Measurements from ENCODE around the gene RAD51B. TPM values are rescaled to one million over a fixed set of nuclear protein-coding genes. Genes with fewer than 3 reads are reported as not detected.

Gene RAD51B
- total RNA-seq, 1 donor from 2014 or later, result 3.3 TPM

DNA sequence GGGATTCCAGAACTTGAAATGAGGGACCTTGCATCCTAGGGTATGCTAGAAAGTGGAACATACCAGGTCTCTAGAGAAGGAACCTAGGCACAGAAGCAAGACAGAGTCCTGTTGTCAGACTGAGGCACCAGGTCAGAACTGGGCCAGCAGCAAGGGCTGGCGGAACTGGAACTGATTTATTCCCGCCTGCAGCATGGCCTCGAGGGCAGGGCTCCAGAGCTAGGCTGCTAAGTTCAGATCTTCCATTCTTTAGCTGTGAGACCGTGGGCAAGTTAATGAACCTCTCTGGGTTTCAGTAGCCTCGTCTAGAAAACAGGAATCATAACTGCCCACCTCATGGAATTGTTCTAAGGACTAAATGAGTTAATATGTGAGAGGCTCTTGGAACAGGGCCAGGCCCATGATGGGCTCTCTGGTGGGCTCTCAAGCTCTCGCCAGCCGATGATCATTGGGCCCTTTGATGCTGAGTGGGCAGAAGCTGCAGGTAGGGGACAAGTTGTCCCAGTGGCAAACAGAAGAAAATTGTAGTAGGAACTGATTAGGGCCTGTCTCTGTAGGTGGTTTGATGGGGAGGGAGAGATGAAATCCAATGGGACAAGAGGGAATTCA lies 773.5 kb downstream of the RAD51B start:
- no peak for DNase-seq (ENCODE audit: low spot score)
- ATAC-seq, result no peak

DNA sequence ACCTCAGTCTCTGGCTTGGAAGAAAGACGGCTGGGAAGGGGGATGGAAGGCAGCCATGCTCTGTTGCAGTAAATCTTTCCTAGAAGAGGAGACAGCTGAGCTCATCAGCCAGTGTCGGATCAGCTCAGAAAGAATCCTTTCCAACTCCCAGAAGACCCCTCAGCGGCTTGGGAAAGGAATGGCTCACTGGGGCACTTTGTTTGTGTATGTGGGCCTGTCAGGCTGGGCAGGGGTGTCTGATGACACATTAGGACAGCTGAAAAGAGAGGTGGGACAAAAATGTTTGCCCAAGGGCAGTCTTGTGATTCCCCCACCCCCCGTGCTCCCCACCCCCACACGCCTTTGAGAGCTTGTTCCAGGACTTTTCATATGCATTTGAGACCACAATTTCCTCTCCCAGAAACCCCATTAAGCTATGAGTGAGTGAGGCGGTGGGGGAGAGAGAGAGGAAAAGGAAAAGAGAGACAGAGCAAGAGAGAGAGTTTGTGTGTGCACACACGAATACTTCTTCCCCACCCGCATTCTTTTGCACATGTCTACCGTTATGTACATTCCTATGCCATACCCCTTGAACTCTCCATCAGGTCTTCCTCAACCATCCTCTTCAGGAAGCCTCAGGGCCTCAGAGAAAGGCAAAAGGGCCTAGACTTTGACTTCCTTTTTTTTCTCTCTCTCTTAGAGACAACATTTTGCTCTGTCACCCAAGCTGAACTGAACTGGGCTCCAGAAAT lies 774.4 kb downstream of the RAD51B start:
- ATAC-seq (no peak), DNase-seq (ENCODE audit: low spot score) (peak; percentile 35)

DNA sequence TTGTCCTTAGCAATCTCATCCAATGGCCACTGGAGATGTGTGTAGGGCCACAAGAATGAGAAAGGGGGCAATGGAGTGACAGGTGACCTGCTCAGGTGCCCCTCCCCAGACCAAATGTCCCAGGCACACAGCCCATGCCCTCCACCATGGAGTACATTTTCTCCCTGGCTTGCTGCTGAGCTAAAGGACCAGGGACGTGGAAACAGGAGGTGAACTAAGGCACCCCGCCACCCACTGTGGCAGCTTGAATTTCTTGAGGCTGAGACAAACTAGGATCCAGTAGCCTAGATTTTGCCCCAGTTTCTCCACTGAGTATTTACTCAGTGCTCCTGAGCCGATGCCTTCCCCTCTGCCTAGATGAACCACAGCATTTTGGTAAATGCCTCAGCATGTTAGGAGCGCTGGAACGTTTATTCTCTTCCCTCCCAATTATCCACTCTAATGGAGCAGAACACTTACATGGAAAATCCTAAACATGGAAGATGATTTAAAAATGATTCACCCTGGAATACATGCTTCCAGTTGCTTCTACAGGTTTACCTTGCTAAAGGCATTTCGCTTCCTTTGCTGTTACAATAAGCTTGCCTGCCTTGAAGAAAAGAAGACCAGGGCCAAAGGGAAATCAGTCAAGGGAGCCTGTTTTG lies 775.3 kb downstream of the RAD51B start:
- no peak for DNase-seq (ENCODE audit: low spot score)
- no peak for ATAC-seq

DNA sequence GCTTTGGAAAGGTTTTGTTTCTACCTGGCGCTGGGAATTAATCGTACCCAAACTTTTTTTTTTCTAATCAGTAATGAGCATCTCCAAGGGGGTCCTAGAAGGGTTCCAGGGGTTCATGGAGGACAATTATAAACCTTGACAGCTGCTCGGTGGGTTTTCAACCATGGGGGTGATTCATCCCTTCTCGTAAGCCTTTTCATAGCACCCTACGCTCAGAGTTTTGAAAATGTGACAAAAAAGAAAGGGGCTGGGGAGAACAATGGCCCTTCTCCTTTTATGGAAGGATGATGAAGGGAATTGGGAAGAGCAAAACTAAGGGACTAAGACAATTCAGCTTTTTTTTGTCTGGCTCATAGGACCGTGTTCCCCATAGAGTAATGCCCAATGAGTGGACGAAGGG lies 776.6 kb downstream of the RAD51B start:
- ATAC-seq (no peak), DNase-seq (ENCODE audit: low spot score) (no peak)

DNA sequence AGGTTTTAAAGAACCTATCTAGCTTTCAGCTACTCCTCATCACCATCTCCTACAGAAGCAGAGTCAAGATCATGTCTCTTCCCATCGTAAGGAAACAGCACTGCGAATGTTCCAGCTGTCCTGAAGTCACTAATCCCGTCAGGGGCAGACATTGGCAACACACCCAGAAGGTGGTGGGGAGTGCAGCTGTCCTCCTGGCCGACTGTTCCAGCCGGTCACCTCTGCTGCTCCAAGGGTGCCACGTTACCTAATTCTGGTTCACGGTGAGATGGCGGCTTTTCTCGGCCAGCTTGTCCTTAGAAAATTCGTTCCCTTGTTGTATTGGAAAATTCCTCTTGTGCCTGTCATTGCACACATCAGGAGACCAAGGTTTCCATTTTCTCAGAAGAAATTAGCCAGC lies 777.1 kb downstream of the RAD51B start:
- ATAC-seq (no peak), DNase-seq (ENCODE audit: low spot score) (no peak)

DNA sequence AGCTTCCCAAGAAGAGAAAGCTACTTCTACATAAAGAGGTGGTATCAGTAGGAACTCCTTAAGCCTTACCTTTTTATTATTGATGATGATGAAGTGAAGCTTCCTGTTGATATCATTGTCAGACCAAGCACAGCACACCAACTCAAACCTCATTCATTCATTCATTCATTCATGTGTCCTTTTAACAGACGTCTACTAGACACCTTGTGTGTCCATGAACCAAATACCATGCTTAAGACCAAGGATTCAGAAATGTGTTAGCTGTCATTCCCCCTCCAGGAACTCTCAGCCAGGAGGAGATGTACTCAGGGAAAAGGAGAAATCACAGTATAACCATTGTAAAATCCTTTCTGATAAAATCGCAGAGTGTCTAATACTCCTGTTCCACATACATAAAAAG lies 778.5 kb downstream of the RAD51B start:
- DNase-seq (ENCODE audit: low spot score) (no peak), ATAC-seq (no peak)

- ATAC-seq (peak; percentile 62), DNase-seq (ENCODE audit: low spot score) (peak; percentile 57)
These were observed 779.3 kb downstream of the RAD51B start for GRCh38 chr14:68598621-68599447.

DNA sequence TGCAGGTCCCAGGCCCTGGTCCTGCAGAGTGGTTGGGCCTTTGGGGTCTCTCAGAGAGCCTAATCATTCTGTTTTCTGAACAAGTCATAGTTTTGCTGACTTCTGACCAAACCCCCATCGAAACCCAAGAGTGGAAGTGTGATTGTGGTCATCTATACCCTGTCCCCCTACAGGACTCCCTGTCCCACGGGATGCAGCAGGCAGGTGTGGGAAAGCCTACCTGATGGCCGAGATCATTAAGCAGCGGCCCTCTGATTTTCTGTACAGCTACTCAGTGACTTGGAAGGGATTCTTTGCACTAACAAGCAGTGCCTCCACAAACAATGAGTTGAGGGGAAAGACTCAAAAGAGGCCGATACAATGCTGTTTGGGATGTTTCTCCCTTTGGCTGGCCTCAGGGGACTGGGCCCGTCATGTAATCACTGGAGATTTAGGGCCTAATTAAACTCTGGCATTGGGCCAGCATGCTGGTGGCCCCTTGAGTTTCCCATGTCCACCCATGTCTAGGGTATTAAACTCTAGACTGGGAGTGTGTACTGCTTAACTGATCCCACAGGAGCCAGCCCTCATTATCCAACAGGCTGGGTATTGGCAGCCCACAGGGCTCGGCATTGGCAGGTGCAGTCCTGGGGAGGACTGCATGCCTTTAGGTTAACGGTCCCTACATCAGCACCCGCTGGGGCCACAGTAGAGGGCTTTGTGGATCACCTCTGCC lies 780.5 kb downstream of the RAD51B start:
- DNase-seq (ENCODE audit: low spot score), result no peak
- no peak for ATAC-seq

GRCh38 chr14:68602507-68602906 lies 782.9 kb downstream of the RAD51B start:
- DNase-seq (ENCODE audit: low spot score) (no peak), ATAC-seq (no peak)

DNA sequence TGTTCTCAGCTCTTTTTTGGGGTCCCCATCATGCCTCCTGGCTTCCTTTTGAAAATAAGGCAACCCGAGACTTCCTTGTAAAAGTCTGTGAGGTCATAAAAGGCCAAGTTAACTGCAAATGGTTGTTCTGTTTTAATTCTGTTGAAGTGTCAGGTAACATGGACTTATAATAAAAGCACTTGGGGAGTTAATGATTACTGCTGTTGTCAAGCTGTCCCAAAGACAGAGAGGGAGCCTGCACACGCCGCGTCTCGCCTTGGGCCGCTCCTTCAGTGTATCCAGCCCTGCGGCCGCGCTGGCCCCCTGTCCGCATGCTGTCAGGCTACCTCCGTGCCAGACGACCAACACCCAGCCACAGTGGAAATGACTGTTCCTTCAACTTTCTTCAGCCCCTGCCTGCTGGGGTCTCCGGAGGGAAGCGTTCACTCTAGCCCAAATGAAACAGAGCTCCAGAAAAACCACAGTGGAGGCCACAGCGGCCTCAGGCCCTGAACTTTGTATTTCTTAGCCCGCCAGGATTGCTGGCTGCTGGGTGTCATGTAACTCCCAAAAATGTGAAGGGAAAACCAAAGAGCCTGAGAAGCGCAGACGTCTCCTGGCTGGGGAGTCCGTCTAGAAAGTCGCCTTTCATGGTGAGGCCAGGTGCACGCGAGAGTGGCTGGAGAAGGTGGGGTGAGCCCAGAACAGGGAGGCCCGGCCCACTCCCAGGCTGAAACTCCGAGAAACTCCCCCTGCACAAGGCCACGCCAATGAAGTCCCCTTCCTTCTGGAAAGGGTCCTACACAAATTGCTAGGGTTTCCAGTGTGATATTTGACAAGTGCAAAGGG lies 784.2 kb downstream of the RAD51B start:
- DNase-seq (ENCODE audit: low spot score) (no peak), ATAC-seq (no peak)

GRCh38 chr14:68604361-68604730 lies 784.8 kb downstream of the RAD51B start:
- DNase-seq (ENCODE audit: low spot score), result peak; percentile 44
- no peak for ATAC-seq

DNA sequence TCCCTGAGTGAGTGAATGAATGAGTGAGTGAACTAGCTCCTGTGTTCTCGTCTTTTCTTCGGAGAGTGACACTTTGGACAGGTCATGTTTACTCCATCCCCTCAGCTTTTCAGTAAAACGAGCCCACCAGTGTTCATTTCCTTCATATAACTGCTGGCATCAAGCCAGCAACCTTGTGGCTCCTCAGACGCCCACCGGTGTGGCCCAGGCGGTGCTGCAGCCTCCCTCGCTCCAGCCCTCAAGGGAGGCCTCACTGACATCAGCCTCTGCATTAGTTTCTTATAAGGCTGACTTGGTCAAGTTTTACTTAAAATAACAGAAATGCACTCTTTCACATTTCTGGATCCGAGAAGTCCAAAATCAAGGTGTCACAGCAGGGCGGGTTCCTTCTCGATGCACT lies 785.2 kb downstream of the RAD51B start:
- ATAC-seq (no peak), DNase-seq (ENCODE audit: low spot score) (no peak)

DNA sequence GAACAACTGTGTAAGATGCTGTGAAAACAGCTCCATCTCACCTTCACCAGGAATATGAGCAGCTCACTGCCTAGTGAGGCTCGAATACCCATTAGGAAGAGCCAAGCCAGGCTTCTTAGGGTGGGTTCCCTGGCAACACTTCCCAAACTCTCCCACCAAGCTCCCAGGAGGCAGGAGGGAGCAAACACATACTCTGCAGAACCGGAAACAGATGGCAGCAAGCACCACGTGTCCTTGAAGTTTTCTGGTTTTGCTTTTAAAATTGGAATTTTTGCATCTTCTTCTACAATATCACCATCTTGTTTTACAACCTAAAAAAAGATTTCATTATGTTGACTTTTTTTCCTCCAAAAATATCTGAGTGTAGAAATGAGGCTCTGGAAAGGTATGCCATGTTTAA lies 786.6 kb downstream of the RAD51B start:
- ATAC-seq, result no peak

DNA sequence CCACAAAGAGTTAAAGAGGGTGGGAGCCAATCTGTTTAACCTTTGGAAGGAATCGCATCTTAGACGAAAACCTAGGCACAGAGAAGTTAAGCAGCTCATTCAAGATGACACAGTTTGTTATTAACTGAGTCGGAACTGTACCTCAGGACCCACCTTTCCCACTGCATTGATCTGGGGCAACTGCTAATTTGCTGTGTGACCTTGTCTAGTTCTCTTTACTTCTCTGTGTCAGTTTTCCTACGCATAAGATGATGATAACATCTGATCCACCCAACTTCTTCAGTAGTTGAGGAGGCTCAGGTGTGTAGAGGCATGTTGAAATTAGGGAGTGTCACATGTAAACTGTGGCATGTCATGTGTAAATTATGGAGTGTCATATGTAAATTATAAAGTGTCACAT lies 787.1 kb downstream of the RAD51B start:
- no peak for ATAC-seq
- no peak for DNase-seq (ENCODE audit: low spot score)

More for the DNA sequence above, 786.6 kb downstream of the RAD51B start:
- DNase-seq (ENCODE audit: low spot score), result no peak

DNA sequence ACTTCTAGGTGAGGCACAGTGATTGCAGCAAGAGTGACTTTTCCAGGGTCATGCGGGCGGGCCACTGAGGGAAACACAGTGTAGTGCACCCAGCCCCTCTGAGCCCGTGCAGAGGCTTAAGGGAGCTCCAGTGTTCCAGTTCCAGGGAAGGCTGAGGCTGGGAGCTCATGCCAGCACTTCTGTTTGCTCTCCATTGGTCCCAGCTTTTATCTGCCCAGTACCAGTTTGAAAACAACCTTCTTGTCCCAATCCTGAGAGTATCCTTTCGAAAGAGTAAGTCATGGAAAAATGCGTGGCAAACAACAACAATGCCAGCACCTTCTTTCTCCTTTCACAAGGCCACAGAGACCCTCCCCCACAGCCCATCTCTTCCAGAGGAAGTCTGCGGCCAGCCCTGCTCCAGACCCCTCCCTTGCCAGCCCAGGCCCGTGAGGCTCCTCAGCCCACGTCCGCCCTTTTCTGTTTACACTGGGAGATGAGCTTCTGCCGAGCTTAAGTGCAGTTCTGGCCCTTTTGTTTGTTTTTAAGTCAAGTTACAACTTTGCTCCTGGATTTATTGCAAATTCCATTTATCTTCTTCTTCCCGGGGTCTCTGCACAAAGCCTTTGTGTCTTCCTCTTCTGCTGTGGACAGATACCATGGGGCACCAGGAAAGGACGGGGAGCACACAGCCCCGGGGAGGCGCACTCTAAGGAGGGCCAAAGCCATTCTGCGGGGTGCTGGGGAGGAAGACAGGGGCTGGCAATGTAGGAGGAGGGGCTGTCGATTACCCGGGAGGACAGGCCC lies 787.7 kb downstream of the RAD51B start:
- no peak for DNase-seq (ENCODE audit: low spot score)

DNA sequence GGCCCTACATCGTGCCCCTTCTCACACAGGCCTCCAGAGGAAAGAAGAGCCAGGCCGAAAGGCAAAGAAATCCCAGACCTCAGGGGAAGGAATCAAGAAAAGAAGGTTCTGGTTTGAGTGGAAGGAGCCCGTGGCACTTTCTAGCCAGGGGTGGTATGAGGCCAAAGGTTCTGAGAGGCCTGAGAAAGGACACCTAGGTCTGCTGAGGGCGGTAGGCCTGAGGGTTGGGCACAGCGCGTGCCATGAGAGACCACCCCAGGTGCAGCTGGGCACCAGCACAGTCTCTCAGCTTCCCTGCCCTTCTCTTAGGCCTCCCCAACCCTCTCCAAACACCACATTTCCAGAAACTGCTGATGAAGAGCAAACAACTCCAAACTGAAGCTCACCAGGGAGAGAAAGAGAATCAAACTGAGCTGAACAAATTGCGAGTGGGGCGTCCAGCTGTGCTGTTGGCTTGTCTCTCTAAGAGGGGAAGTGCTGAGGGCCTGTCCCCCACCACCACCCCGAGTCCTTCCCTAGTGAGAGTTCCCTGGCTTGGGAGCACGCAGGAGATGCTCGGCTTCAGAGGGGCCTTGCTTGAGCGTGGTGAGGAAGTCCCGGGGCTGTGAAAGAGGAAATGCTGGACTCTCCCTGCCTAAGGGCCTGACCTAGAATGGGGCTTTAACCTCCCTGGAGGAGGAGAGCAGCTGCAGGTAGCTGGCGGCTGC lies 788.4 kb downstream of the RAD51B start:
- DNase-seq (ENCODE audit: low spot score) (peak; percentile 50), ATAC-seq (peak; percentile 51)

More for the DNA sequence above, 787.7 kb downstream of the RAD51B start:
- ATAC-seq, result peak; percentile 50

- ATAC-seq, result no peak
- DNase-seq (ENCODE audit: low spot score), result no peak
These were observed 789.0 kb downstream of the RAD51B start for GRCh38 chr14:68608574-68608962.

DNA sequence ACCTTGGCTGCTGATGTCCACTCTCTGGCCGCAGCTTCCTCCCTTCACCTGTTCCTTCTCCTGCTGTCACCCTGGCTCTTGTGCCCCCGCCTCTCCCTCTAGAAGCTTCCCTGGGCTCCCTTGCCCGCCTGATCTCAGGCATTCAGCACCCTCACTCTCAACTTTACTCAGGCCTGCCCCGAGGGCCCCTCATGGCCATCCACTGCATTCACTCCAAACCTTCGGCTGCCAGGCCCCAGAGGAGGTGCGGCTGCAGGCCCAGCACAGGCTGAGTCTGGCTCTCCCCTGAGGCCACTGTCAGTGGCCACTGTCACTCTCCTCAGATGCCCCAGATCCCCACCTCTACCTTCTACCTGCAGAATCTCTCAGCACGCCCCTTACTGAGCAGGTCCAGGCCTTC lies 789.4 kb downstream of the RAD51B start:
- no peak for ATAC-seq
- DNase-seq (ENCODE audit: low spot score), result no peak

Measured in left lobe of liver (tissue), 2 donors.